GM19025 (cell line): ENCODE measurements around the gene KRT4.

ENCODE experiments used
- ATAC-seq: cut with Tn5 transposase; IDR thresholded peaks from one replicate; pipeline ENCODE4 v1.9.1; 2021; ENCODE audit warnings: mild to moderate bottlenecking, low read depth, moderate library complexity; ENCODE audit not compliant: unreplicated experiment

Gene KRT4

DNA sequence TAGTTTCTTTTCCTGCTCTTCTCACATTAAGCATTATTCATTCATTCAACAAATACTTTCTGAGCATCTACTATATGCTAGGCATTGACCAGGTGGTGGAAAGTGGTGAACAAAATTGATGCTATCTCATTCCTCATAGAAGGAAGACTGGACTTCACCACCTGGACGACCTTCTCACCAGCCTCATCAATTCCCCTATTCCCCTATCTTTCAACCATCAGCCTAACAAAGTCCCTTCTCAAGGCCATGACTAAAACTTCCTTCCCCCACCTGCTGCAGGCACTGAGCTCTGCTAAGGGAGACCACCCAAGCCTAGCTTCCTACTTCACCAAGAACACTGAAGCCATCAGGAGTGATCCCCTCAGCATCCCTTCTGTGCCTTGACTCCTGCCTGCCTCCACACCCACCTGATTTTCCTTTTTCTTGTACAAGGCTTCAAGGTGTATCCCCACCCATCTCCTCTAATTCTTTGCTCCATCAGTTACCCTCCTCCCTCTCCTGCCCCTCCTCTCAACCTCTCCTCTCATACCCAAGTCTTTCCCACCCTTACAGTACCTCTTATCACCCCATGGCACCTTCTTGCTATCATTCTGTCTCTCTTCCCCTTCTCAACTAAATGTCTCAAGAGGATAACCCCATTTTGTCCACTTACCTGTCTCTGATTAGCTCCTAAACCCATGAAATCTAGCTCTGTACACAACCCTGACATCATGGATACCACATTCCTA, 56.3 kb downstream of the KRT4 start:
- no peak for ATAC-seq
